IPS-20b (cell line): ENCODE measurements around the gene FADS6.
"Not testable (repeated sequence)": the region's sequence is repeated elsewhere in the genome, so short reads cannot be mapped to it uniquely, and the experiment has no call there.

Source experiments
- H3K27ac ChIP-seq: one replicate; pipeline ENCODE4 v1.5.1; 2013; ENCODE audit warnings: low read length
- H3K27me3 ChIP-seq: 2 replicates; pipeline ENCODE4 v1.6.1; 2013; ENCODE audit warnings: mild to moderate bottlenecking, low read length, inconsistent platforms; ENCODE audit not compliant: insufficient read depth
- H3K36me3 ChIP-seq: 2 replicates; pipeline ENCODE4 v1.6.1; 2013; ENCODE audit warnings: low read depth, mild to moderate bottlenecking, inconsistent platforms, low read length, moderate library complexity; ENCODE audit not compliant: insufficient read depth
- H3K4me1 ChIP-seq: 2 replicates; pipeline ENCODE4 v1.6.1; 2013; ENCODE audit warnings: mild to moderate bottlenecking, control low read depth, inconsistent platforms, low read length, moderate library complexity; ENCODE audit not compliant: insufficient read depth
- H3K4me3 ChIP-seq: 2 replicates; pipeline ENCODE4 v1.5.1; 2013; ENCODE audit warnings: mild to moderate bottlenecking, low read length, inconsistent platforms
- H3K9ac ChIP-seq: 2 replicates; pipeline ENCODE4 v1.6.1; 2013; ENCODE audit warnings: low read depth, mild to moderate bottlenecking, inconsistent platforms, low read length, moderate library complexity
- H3K9me3 ChIP-seq: 2 replicates; pipeline ENCODE4 v1.6.1; 2013; ENCODE audit warnings: mild to moderate bottlenecking, low read depth, low read length, inconsistent platforms; ENCODE audit not compliant: insufficient read depth

The FADS6 gene

DNA sequence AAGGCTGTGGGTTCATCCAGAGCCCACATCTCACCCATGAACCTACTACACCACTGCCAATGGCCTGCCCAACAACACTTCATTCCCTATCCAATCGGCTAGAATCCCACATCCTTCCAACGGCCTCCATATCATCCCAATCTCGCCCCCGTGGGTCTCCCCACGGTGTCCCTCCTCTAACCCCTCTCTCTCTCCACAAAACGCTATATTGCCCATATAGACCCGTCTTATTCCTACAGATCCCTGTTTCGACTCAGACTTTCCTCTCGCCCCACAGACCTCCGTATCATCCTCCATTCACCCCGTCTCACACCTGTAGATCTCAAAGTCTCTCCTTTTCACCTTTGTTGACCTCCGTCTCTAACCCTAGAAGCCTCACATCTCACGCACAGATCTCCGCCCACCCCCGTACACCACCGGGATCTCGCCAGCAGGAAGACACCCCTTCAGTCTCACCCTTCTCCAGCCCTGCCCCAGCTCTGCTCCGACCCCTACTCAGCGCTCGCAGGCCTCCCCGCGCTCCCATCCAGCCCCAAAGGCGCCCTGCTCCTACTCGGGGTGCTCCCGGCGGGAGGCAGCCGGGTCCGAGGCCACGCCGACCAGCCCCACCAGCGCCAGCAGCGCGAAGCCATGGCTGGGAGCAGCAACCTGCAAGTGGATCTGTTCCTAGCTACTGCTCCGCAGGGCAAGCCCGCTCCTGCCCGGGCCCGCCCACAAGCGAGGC is 21.0 kb downstream of the FADS6 start, which contains the start of gene FDXR:
Gene FDXR, minus strand, starts transcription at position 682 of the 724 bp plus-strand sequence. Its CDS starts 50 bp downstream, at position 632.
- H3K27me3 ChIP-seq, result no peaks in the 10 kb centered on the region; the same call in 1 of the 2 replicates
- peak within 1 kb of the TSS; percentile 93 for H3K9ac ChIP-seq
- H3K4me3 ChIP-seq, result peak within 1 kb of the TSS; percentile 80
- H3K36me3 ChIP-seq, result 0 out of 2 replicates have a peak, but pooled peaks cover 3% of the 10 kb centered on the region
- no peaks in the 10 kb centered on the region for H3K9me3 ChIP-seq
- peaks cover 4% of the 10 kb centered on the region; the same call in 1 of the 2 replicates for H3K4me1 ChIP-seq
- peak within 1 kb of the TSS; percentile 47 for H3K27ac ChIP-seq

DNA sequence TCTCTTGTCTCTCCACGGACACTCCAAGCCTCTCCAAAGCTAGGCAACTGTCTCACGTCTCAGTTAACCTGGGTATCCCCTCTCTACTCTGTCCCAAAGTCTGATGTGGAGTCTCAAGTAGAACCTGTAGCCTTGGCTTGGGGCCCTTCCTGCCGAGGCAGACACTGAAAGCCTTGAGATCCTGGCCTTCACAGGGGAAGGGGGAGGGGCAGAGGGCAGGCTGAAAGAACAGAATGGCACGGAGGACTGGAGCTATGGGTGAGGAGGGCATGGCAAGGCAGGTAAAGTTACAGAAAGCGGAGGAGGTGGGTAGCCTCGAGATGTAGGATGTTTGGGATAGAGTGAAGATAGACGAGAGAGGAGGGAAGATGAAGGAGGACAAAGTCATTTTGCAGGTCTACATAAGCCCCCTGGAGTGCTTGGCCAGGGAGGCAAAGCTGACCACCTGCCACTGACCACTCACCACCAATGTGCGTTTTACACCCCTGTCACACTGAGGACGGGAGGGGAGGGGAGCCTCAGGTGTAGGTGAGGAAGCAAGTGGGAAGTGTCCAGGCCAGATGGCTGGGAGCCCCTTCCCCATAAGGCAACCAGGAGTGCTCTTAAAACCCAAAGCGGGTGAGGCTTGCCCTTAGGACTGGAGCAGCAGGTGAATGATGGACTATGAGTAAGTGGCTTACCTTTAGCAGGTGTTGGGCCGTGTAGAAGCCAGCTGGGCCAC is 21.9 kb downstream of the FADS6 start:
- Histone ChIP-seq H3K27ac (no peak overlapping the region), H3K9ac (no peak overlapping the region)

DNA sequence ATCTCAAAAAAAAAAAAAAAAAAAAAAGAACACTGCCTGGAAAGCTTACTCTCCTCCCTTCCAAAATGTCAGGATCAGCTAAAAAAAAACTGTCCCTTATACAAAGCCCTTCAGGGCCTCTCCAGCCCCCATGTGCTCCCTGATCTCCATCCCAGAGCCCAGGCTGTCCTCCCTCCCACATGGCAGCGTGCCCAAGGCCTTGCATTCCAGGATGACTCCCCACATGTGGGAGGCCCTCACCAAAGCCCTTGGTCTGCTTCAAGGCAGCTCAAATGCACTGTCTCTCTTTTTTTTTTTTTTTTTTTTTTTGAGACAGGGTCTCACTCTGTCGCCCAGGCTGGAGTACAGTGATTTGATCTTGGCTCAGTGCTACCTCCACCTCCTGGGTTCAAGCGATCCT is 22.9 kb downstream of the FADS6 start:
- Histone ChIP-seq H3K9ac (no peak overlapping the region), H3K4me1 (peaks cover 4% of the 10 kb centered on the region; the same call in 1 of the 2 replicates), H3K36me3 (0 out of 2 replicates have a peak, but pooled peaks cover 3% of the 10 kb centered on the region), H3K27ac (no peak overlapping the region), H3K4me3 (no peak overlapping the region), H3K9me3 (no peaks in the 10 kb centered on the region), H3K27me3 (no peaks in the 10 kb centered on the region; the same call in 1 of the 2 replicates)

More for the DNA sequence above, 21.9 kb downstream of the FADS6 start:
- Histone ChIP-seq H3K27me3 (no peaks in the 10 kb centered on the region; the same call in 1 of the 2 replicates), H3K36me3 (0 out of 2 replicates have a peak, but pooled peaks cover 3% of the 10 kb centered on the region), H3K4me3 (peak overlapping the region; percentile 73), H3K4me1 (peaks cover 4% of the 10 kb centered on the region; the same call in 1 of the 2 replicates), H3K9me3 (no peaks in the 10 kb centered on the region)

DNA sequence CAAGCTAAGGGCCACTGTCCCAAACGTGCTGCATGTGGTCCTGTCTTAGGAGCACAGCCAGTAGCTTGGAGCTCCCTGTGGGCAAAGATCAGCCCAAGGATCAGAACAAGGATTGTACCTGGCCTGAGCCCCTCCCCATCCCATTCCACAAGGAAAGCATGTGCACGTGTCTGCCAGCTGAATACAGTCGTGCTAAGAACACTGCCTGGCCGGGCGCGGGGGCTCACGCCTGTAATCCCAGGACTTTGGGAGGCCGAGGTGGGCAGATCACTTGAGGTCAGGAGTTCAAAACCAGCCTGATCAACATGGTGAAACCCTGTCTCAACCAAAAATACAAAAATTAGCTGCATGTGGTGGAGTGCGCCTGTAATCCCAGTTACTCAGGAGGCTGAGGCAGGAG is 23.4 kb downstream of the FADS6 start:
- H3K9ac ChIP-seq, H3K36me3 ChIP-seq, H3K27me3 ChIP-seq, H3K4me3 ChIP-seq, H3K4me1 ChIP-seq, H3K27ac ChIP-seq, H3K9me3 ChIP-seq: not testable (repeated sequence)

DNA sequence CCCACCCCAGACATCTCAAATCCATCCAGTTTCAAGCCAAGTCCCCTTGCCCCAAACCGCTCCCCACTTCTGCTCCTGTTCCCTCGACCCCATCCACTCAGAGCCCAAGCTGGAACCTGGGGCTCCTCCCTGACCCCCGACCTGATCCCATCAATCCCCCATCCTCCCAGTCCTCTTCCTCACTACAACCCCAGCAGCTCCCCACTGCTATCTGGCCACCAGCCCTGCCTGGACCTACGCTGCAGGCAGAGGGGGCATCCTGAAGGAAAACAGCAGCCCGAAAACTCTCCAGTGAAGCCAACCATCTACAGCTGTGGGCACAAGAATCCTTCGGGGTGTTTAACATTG is 24.6 kb downstream of the FADS6 start:
- H3K4me1 ChIP-seq, result peaks cover 1% of the 10 kb centered on the region; the same call in 1 of the 2 replicates
- H3K36me3 ChIP-seq, result peaks cover 3% of the 10 kb centered on the region; the same call in 1 of the 2 replicates
- no peaks in the 10 kb centered on the region; the same call in 1 of the 2 replicates for H3K27me3 ChIP-seq
- H3K27ac ChIP-seq, result no peak overlapping the region
- H3K4me3 ChIP-seq, result no peak overlapping the region
- H3K9ac ChIP-seq, result no peak overlapping the region
- H3K9me3 ChIP-seq, result no peaks in the 10 kb centered on the region

DNA sequence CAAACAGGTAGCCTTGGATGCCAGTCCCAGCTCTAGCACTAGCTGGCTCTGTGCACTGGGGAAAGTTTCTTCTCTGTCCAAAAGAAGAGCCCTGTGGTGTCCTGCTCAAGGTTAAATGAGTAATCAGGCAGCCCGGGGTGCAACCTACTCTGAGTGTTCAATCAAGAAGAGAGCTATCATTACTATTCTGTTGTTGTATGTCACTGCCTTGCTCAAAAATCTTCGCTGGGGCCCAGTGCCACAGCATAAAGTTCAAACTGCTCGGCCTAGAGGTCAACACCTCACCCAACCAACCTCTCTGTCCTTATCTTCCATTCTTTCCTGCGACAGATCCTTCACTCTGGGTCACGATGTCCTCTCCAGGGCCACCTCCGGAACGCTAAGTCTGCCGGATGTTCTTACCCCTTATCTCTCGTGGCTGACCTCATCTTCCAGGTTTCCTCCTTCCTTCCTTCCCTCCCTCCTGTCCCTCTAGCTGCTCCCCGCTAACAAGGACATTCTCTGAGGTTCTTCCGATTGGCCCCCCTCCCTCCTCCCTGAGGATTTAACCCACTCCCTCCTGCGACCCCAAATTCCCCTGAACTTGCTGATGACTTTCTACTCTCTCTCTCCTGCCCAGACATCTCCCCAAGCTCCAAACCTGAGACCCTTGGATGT is 25.1 kb downstream of the FADS6 start:
- Histone ChIP-seq H3K27ac (no peak overlapping the region), H3K9ac (no peak overlapping the region), H3K4me3 (no peak overlapping the region), H3K36me3 (peaks cover 3% of the 10 kb centered on the region; the same call in 1 of the 2 replicates), H3K9me3 (no peaks in the 10 kb centered on the region), H3K27me3 (no peaks in the 10 kb centered on the region; the same call in 1 of the 2 replicates), H3K4me1 (no peaks in the 10 kb centered on the region)

DNA sequence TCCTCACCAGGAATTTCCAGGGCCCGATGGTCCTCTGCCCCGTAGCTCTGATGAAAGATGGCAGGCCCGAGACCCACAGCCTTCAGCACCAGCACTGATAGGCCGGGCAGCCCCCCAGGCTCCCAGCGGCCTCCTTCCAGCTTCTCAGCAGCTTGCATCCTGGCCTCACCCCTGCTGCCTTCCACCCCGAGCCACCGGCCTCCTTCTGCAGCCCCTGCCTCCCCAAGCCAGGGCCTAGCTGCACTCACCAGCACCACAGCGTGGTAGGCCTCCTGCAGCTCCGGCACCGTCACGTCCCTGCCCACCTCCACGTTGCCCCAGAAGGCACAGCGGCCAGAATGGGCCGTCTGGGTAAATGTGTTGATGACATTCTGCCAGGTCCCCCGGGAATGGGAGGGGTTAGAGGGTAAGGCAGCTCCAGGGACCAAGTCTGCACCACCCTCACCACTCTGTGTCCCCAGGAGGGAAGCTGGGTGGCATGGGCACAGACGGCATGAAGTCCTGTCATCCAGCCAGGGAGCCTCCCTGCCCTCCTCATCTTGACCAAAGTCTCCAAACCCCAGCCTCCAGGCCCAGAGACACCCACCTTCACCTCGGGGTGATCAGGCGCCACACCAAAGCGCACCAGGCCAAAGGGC is 27.1 kb downstream of the FADS6 start:
- Histone ChIP-seq H3K36me3 (peaks cover 8% of the 10 kb centered on the region; the same call in 1 of the 2 replicates), H3K27ac (no peak overlapping the region), H3K9me3 (no peaks in the 10 kb centered on the region), H3K4me1 (no peaks in the 10 kb centered on the region), H3K9ac (no peak overlapping the region), H3K4me3 (no peak overlapping the region), H3K27me3 (peaks cover 12% of the 10 kb centered on the region)

DNA sequence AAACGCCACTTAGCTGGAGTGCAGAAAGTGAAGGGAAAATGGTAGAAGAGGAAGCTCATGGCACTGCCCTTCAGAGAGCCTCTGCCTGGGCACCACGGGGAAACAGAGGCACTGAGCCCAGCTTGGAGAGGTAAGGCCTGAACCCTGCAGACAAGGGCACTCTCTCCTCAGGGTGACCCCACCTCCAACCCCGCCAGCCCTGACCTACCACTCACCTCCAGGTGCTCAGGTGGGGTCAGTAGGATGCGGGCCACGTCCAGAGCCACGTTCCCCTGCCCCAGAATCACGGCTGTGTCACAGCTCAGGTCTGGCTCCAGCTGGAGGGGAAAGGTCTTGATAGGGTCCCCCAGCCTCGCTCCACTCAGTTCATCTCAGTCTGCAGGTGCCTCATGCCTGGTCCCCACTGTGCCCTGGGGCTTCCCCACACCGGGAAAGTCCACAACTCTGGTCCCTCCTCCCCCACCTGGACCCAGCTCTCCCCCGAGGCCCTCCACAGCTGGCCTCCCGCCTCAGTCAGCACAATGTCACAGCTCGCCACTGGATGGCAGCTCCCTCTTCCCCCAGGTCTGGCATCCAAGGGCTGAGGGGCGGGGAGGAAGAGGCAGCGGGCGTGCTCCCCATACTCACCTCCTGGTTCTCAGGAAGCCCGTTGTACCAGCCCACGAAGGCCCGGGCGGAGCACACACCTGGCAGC is 27.8 kb downstream of the FADS6 start:
- no peak overlapping the region for H3K9ac ChIP-seq
- peaks cover 18% of the 10 kb centered on the region for H3K27me3 ChIP-seq
- H3K4me1 ChIP-seq, result no peaks in the 10 kb centered on the region
- H3K36me3 ChIP-seq, result peaks cover 8% of the 10 kb centered on the region; the same call in 1 of the 2 replicates
- H3K27ac ChIP-seq, result no peak overlapping the region
- H3K9me3 ChIP-seq, result no peaks in the 10 kb centered on the region
- H3K4me3 ChIP-seq, result no peak overlapping the region

DNA sequence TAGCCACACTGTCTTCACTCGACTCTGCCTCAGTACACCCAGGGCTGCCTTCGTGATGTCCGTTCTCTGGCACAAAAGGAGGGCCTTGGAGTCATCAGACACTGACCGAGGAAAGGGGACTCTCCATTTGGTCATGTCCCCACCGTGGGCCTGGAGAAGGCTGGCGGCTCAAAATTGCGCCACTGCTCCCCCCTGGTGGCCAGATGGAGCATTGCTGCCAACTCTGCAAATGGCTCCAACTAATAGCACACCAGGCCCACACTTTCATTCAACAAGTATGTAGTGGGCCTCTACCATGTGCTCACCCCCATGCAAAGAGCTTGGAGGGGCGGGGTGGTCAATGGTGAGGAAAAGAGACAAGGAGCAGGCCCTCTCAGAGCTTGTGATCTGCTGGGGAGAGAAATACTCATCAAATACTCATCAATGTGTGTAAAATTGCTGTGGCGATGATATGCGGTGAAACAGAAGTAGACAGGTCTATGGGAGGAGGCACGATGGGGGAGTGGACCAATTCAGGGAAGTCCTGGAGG is 28.5 kb downstream of the FADS6 start:
- no peak overlapping the region for H3K27ac ChIP-seq

DNA sequence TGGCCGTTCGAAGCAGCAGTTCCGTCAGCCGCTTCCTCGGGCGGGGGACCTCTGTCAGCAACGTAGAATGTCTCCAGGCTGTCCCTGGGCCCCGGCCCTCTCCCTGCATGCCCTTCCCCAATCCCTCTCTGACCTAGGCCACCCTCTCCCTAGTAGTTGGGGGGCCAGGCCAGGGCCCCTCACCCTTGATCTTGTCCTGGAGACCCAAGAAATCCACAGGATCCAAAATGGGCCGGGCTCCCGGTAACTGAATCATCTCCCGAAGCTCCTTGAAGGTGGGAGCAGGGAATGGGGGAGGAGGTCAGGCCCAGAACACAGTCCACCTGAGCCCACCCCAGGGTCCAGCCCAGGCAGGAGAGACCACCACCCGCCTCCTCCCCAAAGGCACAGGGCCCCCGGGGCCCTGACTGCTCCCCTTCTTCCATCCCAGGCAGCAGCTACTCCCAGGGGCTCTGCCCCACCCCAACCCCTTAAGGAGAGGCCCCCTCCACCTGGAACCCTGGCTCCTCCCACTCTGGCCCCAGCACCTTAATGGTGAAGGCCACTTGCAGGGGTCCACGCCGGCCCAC is 29.1 kb downstream of the FADS6 start:
- peaks cover 31% of the 10 kb centered on the region for H3K27me3 ChIP-seq
- H3K27ac ChIP-seq, result no peak overlapping the region
- H3K4me3 ChIP-seq, result no peak overlapping the region
- peaks cover 4% of the 10 kb centered on the region; the same call in 1 of the 2 replicates for H3K36me3 ChIP-seq
- no peaks in the 10 kb centered on the region for H3K9me3 ChIP-seq
- H3K9ac ChIP-seq, result no peak overlapping the region
- H3K4me1 ChIP-seq, result no peaks in the 10 kb centered on the region

More for the DNA sequence above, 28.5 kb downstream of the FADS6 start:
- H3K9ac ChIP-seq, result no peak overlapping the region
- no peak overlapping the region for H3K4me3 ChIP-seq
- H3K27me3 ChIP-seq, result peaks cover 25% of the 10 kb centered on the region
- H3K9me3 ChIP-seq, result no peaks in the 10 kb centered on the region
- no peaks in the 10 kb centered on the region for H3K4me1 ChIP-seq
- H3K36me3 ChIP-seq, result peaks cover 8% of the 10 kb centered on the region; the same call in 1 of the 2 replicates
